Activated CD4-positive, alpha-beta T cell treated with anti-CD3 and anti-CD28 coated beads, Interleukin-2, amount 10 ng/mL, durations not matched to agents 7 days and 5 days (primary cell): ENCODE results near the gene C4B. TPM values are rescaled to one million over a fixed set of nuclear protein-coding genes. Genes with fewer than 3 reads are reported as not detected.
"Not testable (repeated sequence)": the region's sequence is repeated elsewhere in the genome, so short reads cannot be mapped to it uniquely, and the experiment has no call there.

Experiments used
- CTCF ChIA-PET: fragments of 350-600 bp; sonication (Branson Sonifier 250); formaldehyde crosslinking; loops from one replicate; lab custom pipeline; 2021; ENCODE audit warnings: antibody characterized with exemption; lab: Charles Lee
- POLR2A ChIA-PET: fragments of 350-600 bp; sonication (Branson Sonifier 250); formaldehyde crosslinking; loops from one replicate; lab custom pipeline; 2021; ENCODE audit warnings: antibody characterized with exemption; lab: Charles Lee
- DNase-seq: peaks from one replicate; pipeline ENCODE4 v3.0.0-alpha.2; 2020
- H3K27ac Mint-ChIP-seq: one replicate; pipeline ENCODE4 v1.8.0; 2021; ENCODE audit warnings: mild to moderate bottlenecking, moderate library complexity, mixed read lengths
- H3K27me3 Mint-ChIP-seq: one replicate; pipeline ENCODE4 v1.8.0; 2021; ENCODE audit warnings: mixed read lengths
- H3K36me3 Mint-ChIP-seq: one replicate; pipeline ENCODE4 v1.8.0; 2021; ENCODE audit warnings: low read depth, mixed read lengths
- H3K4me1 Mint-ChIP-seq: one replicate; pipeline ENCODE4 v1.8.0; 2021; ENCODE audit warnings: mixed read lengths
- H3K4me3 Mint-ChIP-seq: one replicate; pipeline ENCODE4 v1.8.0; 2021; ENCODE audit warnings: mild to moderate bottlenecking, moderate library complexity, mixed read lengths
- H3K9me3 Mint-ChIP-seq: one replicate; pipeline ENCODE4 v1.8.0; 2021; ENCODE audit warnings: mixed read lengths
- total RNA-seq, 2 experiments: library from RNA; stranded (reverse); gene quantifications; one replicate each; pipeline ENCODE4 v1.2.3, GENCODE V29; 2021

The C4B gene
- total RNA-seq, 2 experiments from 2014 or later: 2.0 to 2.2 TPM

DNA sequence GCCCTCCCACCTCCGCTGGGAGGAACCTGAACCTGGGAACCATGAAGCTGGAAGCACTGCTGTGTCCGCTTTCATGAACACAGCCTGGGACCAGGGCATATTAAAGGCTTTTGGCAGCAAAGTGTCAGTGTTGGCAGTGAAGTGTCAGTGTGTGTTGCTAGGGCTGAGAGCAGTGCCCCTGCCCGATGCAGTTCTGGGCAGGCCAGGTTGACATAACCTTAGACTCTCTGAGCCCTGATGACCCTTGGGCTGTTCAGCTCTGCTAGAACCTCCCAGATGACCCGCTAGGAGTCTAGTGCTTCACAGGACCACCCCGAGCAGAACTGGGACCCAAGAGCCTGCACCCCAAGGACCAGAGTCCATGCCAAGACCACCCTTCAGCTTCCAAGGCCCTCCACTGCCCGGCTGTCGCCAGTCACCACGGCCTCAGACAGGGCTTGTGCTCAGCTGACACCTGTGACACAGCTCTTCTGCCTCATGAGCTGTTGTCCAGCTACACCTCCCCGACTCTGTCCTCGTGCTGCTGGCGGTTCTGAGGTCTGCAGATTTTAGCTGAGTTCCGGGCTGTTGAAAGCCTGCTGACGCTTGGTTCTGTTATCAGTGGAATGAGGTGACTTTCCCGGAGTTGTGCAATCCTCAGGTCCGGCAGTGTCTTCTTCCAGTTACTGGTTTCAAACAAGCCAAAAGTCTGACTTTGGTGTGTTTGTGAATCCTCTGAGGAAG, 11.9 kb upstream of the C4B start:
- H3K4me1 Mint-ChIP-seq, DNase-seq, H3K9me3 Mint-ChIP-seq, POLR2A ChIA-PET, H3K4me3 Mint-ChIP-seq, H3K36me3 Mint-ChIP-seq, CTCF ChIA-PET, H3K27ac Mint-ChIP-seq, H3K27me3 Mint-ChIP-seq: not testable (repeated sequence)

DNA sequence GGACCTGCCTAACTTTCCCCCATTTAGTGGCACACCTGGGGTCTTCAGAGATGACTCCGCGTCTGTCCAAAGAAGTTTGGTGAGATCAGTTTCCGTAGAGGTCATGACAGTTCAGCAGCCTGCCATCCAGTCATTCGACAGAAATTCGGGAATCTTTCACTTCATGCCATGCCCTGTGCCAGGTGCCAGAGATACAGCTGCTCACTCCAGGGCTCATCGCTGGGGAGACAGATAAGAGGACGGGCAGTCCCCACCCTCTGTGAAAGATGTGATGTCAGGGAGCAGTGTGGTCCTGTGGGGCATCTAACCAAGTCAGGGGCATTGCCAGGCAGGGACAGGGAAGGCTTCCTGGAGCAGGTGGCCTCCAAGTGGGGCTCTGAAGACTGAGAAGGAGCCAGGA, 11.3 kb upstream of the C4B start:
- H3K4me1 Mint-ChIP-seq, CTCF ChIA-PET, H3K4me3 Mint-ChIP-seq, POLR2A ChIA-PET, DNase-seq, H3K27me3 Mint-ChIP-seq, H3K27ac Mint-ChIP-seq, H3K36me3 Mint-ChIP-seq, H3K9me3 Mint-ChIP-seq: not testable (repeated sequence)

DNA sequence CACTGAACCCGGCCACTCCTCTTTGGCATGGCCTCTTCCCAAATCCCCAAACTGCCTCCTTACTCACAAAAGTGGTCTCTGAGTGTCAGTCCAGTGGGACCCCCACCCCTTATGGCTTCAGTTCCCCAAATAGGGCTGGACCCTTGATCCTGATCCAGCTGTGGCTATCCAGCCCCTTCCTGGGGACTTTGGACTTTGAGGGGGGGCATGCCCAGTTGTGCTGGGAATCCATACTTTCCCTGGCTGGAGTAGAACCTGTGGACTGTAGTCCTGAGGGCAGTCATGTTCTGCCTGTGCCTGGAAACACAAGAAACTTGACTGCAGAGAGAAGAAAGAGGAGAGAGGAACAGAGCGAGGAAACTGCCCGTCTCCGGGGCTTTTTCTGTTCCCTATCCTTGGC, 10.2 kb upstream of the C4B start:
- POLR2A ChIA-PET, DNase-seq: not testable (repeated sequence)

DNA sequence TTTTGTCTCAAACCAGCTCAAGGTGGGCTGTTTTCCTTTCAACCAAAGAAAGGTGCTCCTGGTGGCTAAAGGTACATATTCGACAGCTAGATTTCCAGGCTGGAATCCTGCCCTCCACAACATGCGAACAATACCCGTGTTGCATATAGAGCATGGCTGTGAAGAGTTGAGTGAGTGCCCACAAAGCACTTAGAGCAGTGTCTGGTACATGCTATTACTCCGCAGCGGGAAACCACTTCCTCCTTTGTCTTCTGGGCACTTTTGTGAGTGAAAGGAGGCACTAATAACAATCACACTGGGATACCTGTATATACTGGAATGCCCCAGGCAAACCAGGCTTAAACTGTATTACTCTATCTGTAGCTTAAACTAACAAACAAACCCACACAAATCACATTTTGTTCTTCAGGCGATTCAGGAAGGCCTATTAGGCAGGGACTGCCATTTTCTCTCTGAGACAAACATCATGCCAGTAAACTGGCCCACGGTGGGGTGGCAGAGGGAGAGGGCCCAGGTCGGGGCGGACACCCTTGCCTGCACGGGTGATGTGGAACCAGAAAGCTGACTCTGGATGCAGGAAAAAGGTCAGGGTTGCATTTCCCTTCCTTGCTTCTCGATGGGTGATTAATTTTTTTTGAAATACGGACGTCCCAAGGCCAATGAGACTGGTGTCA, 9.6 kb upstream of the C4B start:
- H3K36me3 Mint-ChIP-seq, H3K9me3 Mint-ChIP-seq, POLR2A ChIA-PET, H3K27ac Mint-ChIP-seq, H3K27me3 Mint-ChIP-seq, CTCF ChIA-PET, H3K4me3 Mint-ChIP-seq, H3K4me1 Mint-ChIP-seq: not testable (repeated sequence)
- DNase-seq: peak; percentile 3

More for the DNA sequence above, 10.2 kb upstream of the C4B start:
- H3K27me3 Mint-ChIP-seq, H3K36me3 Mint-ChIP-seq, H3K4me3 Mint-ChIP-seq, CTCF ChIA-PET, H3K9me3 Mint-ChIP-seq, H3K27ac Mint-ChIP-seq, H3K4me1 Mint-ChIP-seq: not testable (repeated sequence)

DNA sequence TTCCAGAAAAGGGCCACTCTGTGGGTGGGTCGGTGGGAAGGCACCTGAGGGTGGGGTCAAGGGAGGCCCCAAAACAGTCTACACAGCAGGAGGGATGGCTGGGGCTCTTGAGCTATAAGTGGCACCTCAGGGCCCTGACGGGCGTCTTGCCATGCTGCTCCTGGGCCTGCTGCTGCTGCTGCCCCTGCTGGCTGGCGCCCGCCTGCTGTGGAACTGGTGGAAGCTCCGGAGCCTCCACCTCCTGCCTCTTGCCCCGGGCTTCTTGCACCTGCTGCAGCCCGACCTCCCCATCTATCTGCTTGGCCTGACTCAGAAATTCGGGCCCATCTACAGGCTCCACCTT, 9.1 kb upstream of the C4B start:
- CTCF ChIA-PET, H3K9me3 Mint-ChIP-seq, H3K4me1 Mint-ChIP-seq, H3K36me3 Mint-ChIP-seq, POLR2A ChIA-PET, H3K27ac Mint-ChIP-seq, H3K4me3 Mint-ChIP-seq, H3K27me3 Mint-ChIP-seq, DNase-seq: not testable (repeated sequence)

DNA sequence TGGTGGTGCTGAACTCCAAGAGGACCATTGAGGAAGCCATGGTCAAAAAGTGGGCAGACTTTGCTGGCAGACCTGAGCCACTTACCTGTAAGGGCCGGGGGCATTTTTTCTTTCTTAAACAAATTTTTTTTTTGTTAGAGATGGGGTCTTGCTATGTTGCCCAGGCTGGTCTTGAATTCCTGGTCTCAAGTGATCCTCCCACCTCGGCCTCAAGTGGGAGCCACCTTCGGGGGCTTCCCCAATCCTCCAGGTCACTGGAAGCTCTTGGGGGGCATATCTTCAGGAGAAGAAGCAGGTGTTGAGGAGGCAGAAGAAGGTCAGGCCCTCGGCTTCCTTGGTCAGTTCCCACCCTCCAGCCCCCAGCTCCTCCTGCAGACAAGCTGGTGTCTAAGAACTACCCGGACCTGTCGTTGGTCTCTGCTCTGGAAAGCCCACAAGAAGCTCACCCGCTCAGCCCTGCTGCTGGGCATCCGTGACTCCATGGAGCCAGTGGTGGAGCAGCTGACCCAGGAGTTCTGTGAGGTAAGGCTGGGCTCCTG, 8.5 kb upstream of the C4B start:
- DNase-seq, H3K9me3 Mint-ChIP-seq: not testable (repeated sequence)

DNA sequence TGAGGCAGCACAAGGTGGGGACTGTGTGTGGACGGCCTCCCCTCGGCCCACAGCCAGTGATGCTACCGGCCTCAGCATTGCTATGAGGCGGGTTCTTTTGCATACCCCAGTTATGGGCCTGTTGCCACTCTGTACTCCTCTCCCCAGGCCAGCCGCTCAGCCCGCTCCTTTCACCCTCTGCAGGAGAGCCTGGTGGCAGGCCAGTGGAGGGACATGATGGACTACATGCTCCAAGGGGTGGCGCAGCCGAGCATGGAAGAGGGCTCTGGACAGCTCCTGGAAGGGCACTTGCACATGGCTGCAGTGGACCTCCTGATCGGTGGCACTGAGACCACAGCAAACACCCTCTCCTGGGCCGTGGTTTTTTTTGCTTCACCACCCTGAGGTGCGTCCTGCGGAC, 7.5 kb upstream of the C4B start:
- POLR2A ChIA-PET, CTCF ChIA-PET, H3K36me3 Mint-ChIP-seq: not testable (repeated sequence)

More for the DNA sequence above, 8.5 kb upstream of the C4B start:
- H3K4me1 Mint-ChIP-seq, H3K27ac Mint-ChIP-seq, CTCF ChIA-PET, POLR2A ChIA-PET, H3K36me3 Mint-ChIP-seq, H3K4me3 Mint-ChIP-seq, H3K27me3 Mint-ChIP-seq: not testable (repeated sequence)

DNA sequence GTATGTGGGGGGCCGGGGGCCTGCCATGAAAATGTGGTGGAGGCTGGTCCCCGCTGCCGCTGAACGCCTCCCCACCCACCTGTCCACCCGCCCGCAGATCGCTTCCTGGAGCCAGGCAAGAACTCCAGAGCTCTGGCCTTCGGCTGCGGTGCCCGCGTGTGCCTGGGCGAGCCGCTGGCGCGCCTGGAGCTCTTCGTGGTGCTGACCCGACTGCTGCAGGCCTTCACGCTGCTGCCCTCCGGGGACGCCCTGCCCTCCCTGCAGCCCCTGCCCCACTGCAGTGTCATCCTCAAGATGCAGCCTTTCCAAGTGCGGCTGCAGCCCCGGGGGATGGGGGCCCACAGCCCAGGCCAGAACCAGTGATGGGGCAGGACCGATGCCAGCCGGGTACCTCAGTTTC, 6.6 kb upstream of the C4B start:
- H3K27me3 Mint-ChIP-seq, H3K4me3 Mint-ChIP-seq, H3K36me3 Mint-ChIP-seq, DNase-seq, H3K27ac Mint-ChIP-seq, POLR2A ChIA-PET, H3K9me3 Mint-ChIP-seq, H3K4me1 Mint-ChIP-seq, CTCF ChIA-PET: not testable (repeated sequence)

More for the DNA sequence above, 7.5 kb upstream of the C4B start:
- not testable (repeated sequence) for H3K27me3 Mint-ChIP-seq, H3K9me3 Mint-ChIP-seq, H3K4me3 Mint-ChIP-seq, H3K4me1 Mint-ChIP-seq, DNase-seq, H3K27ac Mint-ChIP-seq

DNA sequence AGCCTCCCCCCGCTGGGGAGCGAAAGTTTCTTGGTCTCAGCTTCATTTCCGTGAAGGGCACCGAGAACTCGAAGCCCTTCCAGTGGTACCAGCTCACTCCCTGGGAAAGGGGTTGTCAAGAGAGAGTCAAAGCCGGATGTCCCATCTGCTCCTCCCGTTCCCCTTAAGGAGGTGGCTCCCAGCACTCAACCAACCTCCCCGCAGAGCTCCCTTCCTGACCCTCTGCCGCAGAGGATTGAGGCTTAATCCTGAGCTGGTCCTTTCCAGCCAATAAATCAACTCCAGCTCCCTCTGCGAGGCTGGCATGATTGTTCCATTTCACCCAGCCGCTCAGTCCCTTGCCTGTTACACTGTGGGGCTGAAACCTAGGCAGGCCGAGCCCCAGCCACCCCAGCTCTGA, 6.0 kb upstream of the C4B start:
- DNase-seq, CTCF ChIA-PET, H3K27me3 Mint-ChIP-seq, H3K27ac Mint-ChIP-seq, H3K4me1 Mint-ChIP-seq, H3K36me3 Mint-ChIP-seq, POLR2A ChIA-PET, H3K9me3 Mint-ChIP-seq, H3K4me3 Mint-ChIP-seq: not testable (repeated sequence)

DNA sequence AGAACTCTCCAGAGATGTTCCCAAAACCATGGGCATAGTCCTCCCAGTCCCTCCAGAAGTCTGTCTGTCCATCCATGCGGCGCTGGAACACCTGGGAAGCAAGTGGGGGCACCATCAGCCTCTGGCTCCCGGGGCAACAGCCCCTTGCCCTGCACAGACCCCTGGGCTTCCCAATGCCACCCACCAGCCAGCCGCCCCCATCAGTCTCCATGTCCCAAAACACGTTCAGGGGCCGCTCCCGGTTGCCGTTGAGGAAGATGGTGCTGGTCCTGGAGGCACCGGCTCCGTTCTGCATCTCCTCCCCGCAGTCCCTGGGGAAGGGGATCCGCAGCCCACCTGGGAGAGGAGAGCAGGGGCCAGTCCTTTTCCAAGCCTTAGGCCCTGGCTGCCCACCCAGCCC, 5.1 kb upstream of the C4B start:
- H3K4me1 Mint-ChIP-seq, H3K4me3 Mint-ChIP-seq, H3K27ac Mint-ChIP-seq: not testable (repeated sequence)

DNA sequence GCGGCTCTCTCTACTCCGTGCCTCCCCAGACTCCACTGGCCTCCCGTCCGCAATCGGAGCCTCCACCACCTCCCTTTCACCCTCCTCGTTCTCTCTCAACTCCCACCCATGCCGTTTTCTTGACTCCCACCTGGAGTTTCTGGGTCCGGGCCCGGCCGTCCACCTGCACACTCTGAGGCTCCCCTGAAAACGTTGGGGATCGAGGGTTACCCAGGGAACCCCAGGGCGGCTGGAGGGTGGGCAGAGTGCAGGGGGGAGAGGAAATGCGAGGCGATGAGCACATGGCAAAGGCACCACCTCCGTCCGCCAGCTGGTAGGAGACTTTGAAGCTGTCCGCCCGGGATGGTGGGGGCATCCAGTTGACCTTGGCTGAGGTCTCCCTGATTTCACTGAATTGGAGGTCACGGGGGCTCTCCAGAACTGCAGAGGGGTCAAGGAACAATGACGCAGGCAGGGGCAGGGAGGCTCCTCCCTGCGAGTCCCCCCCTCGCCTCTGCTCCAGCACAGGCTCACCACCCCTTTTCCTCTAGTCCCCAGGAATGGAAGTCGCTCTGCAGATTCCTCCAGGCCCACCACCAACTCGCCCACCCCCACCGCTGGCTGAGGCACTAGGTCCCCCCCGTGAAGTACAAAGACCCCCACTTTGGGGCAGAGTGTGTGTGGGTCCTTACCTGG, 3.6 kb upstream of the C4B start:
- peak; percentile 4 for DNase-seq
- CTCF ChIA-PET, POLR2A ChIA-PET, H3K27ac Mint-ChIP-seq, H3K9me3 Mint-ChIP-seq, H3K4me1 Mint-ChIP-seq, H3K4me3 Mint-ChIP-seq, H3K27me3 Mint-ChIP-seq, H3K36me3 Mint-ChIP-seq: not testable (repeated sequence)

More for the DNA sequence above, 5.1 kb upstream of the C4B start:
- H3K9me3 Mint-ChIP-seq, CTCF ChIA-PET, DNase-seq, POLR2A ChIA-PET, H3K27me3 Mint-ChIP-seq, H3K36me3 Mint-ChIP-seq: not testable (repeated sequence)

DNA sequence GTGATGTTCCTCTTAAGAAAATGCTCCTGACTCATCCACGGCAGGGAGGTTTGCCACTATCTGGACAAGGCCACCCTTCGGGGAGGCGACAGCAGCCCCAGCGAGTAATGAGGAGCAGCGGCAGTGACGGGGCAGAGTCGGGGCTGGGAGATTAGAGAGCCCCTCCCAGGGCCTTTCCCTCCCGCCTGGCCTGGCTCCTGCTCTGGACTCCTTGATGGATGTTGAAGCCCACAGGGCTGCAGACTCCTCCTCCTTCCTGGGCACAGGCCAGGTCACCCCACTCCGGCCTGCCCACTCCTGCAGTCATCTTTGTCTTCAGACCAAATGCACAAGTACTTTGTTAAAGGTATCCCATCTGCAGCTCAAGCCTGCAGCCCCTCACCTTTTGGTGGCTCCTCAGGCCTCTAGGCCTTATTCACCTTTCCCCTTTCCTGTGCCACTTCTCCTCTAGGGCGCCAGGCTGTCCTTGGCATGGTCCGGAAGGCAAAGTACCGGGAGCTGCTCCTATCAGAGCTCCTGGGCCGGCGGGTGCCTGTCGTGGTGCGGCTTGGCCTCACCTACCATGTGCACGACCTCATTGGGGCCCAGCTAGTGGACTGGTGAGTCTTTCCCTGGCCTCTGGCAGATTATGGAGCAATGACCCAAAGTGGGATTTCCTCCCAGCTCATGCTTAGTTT, 1.5 kb upstream of the C4B start:
- H3K4me1 Mint-ChIP-seq, CTCF ChIA-PET, H3K27me3 Mint-ChIP-seq, POLR2A ChIA-PET, H3K27ac Mint-ChIP-seq, H3K36me3 Mint-ChIP-seq, DNase-seq, H3K4me3 Mint-ChIP-seq, H3K9me3 Mint-ChIP-seq: not testable (repeated sequence)

DNA sequence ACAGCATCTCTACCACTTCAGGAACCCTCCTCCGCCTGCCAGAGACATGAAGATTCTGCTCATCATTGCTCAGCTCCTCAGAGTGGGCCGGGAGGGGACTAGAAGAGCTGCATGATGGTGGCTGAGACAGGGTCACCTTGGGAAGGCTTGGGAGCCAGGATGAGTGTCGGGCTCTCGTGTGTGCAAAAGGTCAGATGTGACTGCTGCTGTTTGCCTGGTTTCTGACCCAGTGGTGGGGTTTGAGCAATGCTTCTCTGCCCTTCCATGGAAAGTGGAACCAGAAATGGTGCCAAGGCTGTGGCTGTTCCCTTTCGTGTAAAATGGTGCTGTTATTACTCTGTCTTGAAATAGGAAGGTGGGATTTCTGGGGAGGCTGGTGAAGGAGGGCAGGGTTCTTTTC, 857 bp upstream of the C4B start:
- DNase-seq, H3K9me3 Mint-ChIP-seq, H3K27me3 Mint-ChIP-seq, H3K27ac Mint-ChIP-seq, POLR2A ChIA-PET, CTCF ChIA-PET, H3K4me3 Mint-ChIP-seq, H3K4me1 Mint-ChIP-seq, H3K36me3 Mint-ChIP-seq: not testable (repeated sequence)
